Hematopoietic multipotent progenitor cell (in vitro differentiated cells): Measurements from ENCODE around the gene PAN3. TPM values are rescaled to one million over a fixed set of nuclear protein-coding genes. Genes with fewer than 3 reads are reported as not detected.
"Not testable (repeated sequence)": the region's sequence is repeated elsewhere in the genome, so short reads cannot be mapped to it uniquely, and the experiment has no call there.

ENCODE experiments used
- DNase-seq, 3 donors: peaks; one replicate each; pipeline ENCODE4 v3.0.0-alpha.2; 2011 to 2015; ENCODE audit warnings: low read depth in 2 of 3, low spot score in 2 of 3
- total RNA-seq: library from RNA; depleted of rRNA; stranded (reverse); fragments of >200 nt; gene quantifications from one replicate; pipeline ENCODE4 v1.2.3, GENCODE V29; 2012

The PAN3 gene
- total RNA-seq, 1 donor: 50.4 TPM

DNA sequence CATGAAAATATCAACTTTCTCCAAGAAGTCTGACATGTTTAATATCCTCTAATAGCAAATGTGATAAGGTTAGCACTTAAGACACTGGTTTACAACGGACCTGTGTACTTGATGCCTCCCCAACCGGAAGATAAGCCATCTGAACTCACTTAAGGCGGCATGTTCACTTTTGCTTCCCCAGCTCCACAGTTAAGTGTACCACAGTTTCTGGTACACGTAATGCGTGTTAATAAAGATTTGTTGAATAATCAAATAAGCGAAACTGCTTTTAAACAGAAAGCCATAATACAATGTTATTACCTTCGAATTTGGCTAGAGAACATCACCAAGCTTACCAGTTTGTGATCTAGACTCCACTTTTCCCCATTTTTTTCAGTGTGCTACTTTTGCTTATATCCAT lies 1.4 kb upstream of the PAN3 start:
- peak in 2 of 3 donors; percentile 35 to 60 for DNase-seq

GRCh38 chr13:28137596-28137995 lies 749 bp upstream of the PAN3 start:
- DNase-seq: no peak

DNA sequence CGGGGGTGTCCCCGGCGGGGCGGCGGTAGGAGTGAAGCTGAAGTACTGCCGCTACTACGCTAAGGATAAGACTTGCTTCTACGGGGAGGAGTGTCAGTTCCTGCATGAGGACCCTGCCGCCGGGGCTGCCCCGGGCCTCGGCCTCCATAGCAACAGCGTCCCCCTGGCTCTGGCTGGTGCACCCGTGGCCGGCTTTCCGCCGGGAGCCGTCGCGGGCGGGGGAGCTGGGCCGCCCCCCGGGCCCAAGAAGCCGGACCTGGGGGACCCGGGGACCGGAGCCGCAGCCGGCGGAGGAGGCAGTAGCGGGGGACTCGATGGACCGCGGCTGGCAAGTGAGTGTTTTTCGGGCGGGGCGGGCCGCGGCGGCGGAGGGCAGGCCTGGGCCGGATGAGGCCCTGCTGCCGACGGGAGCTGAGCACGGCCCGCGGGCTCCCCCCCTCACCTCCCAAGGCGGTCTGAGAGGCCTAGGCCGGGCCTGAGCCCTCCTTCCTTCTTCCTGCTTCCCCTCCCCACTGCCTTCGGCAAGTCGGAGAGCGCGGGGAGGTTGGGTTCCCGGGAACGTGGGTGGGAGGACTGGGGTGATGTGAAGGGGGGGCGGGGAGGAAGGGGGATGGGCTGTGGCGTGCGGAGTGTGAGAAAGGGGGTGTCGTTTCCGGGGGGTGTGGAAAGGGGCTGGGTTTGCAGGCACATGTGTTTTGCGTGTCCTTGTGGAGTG lies 568 bp downstream of the PAN3 start:
- DNase-seq: peak; percentile 67 to 97 (median 96)

DNA sequence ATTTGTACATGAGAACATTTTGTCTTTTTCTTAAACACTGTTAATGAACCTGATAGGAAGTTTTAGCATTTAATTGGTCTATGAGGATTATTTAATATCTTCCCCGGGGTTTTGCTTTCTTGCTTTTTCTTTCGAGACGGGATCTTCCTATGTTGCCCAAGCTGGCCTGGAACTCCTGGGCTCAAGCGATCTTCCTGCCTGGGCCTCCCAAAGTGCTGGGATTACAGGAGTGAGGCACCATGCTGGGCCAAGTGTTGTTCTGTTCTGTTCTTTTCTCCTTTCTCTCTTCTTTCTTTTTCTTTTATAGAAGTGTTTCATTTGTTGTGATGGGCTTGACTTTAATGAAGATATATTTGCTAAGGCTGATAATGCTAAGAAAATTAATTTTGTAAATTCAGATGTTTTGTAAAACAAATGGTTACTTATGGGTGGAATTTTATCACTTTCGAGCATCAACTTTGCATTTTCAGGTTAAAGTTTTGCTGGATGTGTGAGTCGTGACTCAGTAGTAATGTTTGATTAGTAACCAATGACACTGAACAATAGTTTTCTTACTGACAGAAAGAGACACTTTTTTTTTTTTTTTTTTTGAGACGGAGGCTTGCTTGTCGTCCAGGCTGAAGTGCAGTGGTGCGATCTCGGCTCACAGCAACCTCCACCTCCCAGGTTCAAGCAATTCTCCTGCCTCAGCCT lies 2.2 kb downstream of the PAN3 start:
- DNase-seq: no peak

- DNase-seq: not testable (repeated sequence)
Observed at GRCh38 chr13:28141542-28141941, 3.2 kb downstream of the PAN3 start.

- no peak for DNase-seq
Observed at GRCh38 chr13:28145049-28145448, 6.7 kb downstream of the PAN3 start.

- DNase-seq: no peak
Observed at GRCh38 chr13:28147495-28147894, 9.2 kb downstream of the PAN3 start.

- no peak for DNase-seq
Observed at GRCh38 chr13:28159057-28159456, 20.7 kb downstream of the PAN3 start.

- DNase-seq: peak in 2 of 3 donors; percentile 22 to 28
Observed at GRCh38 chr13:28161370-28161769, 23.0 kb downstream of the PAN3 start.

GRCh38 chr13:28163587-28163986 lies 25.2 kb downstream of the PAN3 start:
- no peak for DNase-seq

DNA sequence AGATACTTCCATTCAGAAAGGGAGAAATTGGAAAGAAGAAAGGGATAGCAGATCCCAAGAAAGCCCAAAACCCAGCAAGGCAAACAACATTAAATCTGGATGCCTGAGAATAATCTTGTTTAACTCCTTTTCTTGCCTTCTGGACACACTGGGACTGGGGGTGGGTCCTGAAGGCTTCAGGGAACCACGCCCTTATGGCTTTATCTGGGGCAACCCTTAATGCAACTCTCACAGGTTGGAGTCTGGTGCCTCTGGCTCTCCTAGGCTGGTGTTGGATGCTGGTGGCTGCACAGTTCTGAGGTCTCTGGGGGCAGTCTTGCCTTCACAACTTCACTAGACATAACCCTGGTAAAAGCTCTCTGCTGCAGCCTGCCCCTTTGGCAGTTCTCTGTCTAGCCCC lies 27.9 kb downstream of the PAN3 start:
- no peak for DNase-seq

DNA sequence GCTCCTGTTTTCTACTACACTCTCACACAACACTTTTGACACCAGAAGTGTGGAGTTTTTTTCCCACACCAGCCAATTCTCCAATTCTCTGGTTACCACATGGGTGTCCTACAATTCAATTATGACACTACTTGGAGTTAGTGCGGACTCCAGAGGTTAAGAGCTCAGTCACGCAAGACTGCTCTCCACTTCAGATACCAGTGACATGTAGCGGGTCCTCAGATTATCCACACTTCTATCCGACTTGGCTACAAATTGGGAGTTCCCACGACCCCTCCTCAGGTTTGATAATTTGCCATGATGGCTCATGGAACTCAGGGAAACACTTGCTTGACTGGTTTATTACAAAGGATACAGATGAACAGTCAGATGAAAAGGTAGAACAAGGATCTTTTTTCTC lies 32.9 kb downstream of the PAN3 start:
- DNase-seq: no peak

GRCh38 chr13:28172947-28173346 lies 34.6 kb downstream of the PAN3 start:
- DNase-seq: no peak

- no peak for DNase-seq
Observed at GRCh38 chr13:28173793-28174192, 35.4 kb downstream of the PAN3 start.

DNA sequence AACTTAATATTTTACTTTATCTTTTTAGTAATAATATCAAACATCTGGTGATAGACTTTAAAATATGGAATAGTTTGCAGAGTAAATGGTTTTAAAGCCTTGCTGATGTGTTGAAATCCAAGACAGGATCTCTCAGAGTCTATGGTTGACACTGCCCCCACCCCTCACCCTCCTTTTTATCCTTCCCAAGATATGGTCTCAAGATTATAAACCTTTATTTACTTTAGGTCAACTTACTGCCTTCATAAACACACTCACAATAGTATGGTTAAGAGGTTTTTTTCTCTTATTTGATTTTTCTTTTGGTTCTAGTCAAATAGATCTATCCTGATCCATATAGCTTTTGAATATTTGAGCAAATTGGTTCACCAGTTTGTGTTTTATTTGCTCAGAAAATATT lies 39.0 kb downstream of the PAN3 start:
- DNase-seq: no peak

DNA sequence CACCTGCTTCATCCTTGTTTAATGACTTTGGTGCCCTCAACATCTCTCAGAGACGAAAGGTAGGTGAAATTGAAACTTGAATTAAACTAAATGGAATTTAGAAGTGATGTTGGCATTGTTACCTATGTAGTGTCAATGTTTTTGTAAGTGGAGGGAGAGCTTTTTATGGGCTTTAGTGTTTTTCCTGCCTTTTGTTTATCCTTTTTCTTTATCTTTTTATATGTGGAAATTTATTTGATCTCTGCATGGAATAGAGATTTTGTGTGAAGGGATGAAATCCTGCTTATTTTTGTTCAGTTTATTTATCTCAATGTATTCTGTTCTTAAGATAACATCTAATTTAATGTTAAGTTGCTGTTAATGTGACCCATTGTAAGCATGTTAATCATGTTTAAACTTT lies 39.5 kb downstream of the PAN3 start:
- no peak for DNase-seq

DNA sequence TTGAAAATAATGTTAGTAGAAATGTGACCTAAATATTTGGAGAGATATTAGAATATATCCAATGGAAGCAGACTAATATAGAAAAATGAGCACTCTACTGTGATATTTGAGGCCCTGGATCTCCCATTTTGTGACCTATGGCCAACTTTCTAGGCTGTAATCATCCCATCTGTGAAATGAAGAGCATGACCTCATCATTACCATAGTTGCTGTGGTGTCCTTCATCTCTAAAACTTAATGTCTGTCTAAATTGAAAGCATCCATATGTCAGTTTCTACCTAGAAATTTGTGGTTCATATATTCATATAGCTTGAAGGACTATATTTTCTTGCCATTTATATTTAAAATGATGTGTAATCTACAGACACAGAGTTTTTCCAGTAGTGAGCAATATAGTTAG lies 41.6 kb downstream of the PAN3 start:
- DNase-seq: no peak

GRCh38 chr13:28181413-28181812 lies 43.1 kb downstream of the PAN3 start:
- no peak for DNase-seq

DNA sequence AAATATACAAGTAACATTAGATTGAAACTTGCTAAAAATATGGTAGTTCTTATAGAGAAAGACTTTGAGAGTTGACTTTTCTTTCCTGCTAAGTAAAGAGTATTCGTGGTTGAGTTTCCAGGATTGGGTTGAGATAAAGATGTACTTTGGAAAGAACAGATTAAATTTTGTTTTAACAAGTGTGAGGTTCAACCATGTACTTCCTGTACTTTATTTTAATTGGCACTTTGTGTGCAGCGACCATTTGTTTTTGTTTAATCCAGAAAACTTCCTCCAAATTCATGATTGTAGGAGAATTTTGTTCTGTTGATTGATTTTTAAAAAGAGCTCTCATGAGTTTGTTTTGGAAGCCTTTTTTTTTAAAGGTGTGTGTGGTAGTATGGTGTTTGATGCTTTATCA lies 46.9 kb downstream of the PAN3 start:
- no peak for DNase-seq

DNA sequence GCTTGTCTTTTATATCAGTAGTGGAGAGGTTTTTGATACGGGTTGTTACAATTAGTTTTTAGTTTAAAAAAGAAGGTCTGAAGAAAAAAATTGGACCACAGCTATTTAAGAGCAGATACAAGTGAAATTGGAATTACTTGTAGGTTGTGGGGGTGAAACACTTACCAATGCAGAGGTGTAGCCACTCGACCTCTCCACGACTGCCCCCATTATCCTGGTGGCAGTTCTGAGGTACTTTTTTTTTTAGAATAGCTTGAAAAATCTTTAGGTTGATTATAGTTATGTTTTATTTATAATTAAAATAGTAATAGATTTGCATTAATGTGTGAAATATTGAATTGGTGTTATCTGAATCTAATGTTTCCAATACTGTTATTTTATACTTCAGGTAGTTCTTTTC lies 60.7 kb downstream of the PAN3 start:
- DNase-seq: peak in 1 of 3 donors; percentile 21

- DNase-seq: no peak
Observed at GRCh38 chr13:28204043-28204442, 65.7 kb downstream of the PAN3 start.

GRCh38 chr13:28204690-28205443 lies 66.5 kb downstream of the PAN3 start:
- no peak for DNase-seq
